ENCODE data around the gene NRIP1. TPM values are rescaled to one million over a fixed set of nuclear protein-coding genes. Genes with fewer than 3 reads are reported as not detected.

The NRIP1 gene
- polyA plus RNA-seq, 5 donors, result 17.8 to 29.3 (median 26.5) TPM

GRCh38 chr21:14917762-14918161 is 147.0 kb downstream of the NRIP1 start:
- no peak for DNase-seq

GRCh38 chr21:14916676-14917141 is 148.1 kb downstream of the NRIP1 start:
- no peak for DNase-seq

GRCh38 chr21:14913638-14914037 is 151.2 kb downstream of the NRIP1 start:
- DNase-seq, result no peak

GRCh38 chr21:14911351-14911750 is 153.4 kb downstream of the NRIP1 start:
- no peak for DNase-seq

All from right lung (tissue), 5 donors.